A549 (cell line): ENCODE results near the gene CNTNAP2.

Experiments
- CHD2 ChIP-seq: fragments of 150-350 bp; IDR thresholded peaks from 2 replicates; pipeline ENCODE4 v1.6.1; 2014; ENCODE audit warnings: low read length; ENCODE audit not compliant: partially characterized antibody
- EP300 ChIP-seq, 2 experiments: fragments of >200 bp; sonication (Bioruptor Twin); formaldehyde crosslinking; IDR thresholded peaks; 2 replicates in 1 of 2; 3 replicates in 1 of 2; pipeline ENCODE4 v1.6.1; 2016 to 2017
- FOSL2 ChIP-seq, 2 experiments: fragments of 450-650 bp in 1 of 2; fragments of >200 bp in 1 of 2; sonication (Bioruptor Twin) in 1 of 2; formaldehyde crosslinking; IDR thresholded peaks; 2 replicates each; pipeline versions ENCODE4 v1.5.0 to v1.6.1; 2016 to 2020; ENCODE audit warnings: mild to moderate bottlenecking in 1 of 2, moderate library complexity in 1 of 2
- JUN ChIP-seq, 2 experiments: fragments of >200 bp; sonication (Bioruptor Twin); formaldehyde crosslinking; IDR thresholded peaks; 2 replicates in 1 of 2; 3 replicates in 1 of 2; pipeline ENCODE4 v1.6.1; 2016 to 2017
- KDM1A ChIP-seq: fragments of 200-600 bp; sonication (generic); IDR thresholded peaks from 2 replicates; pipeline ENCODE4 v1.6.1; 2016; ENCODE audit warnings: low read depth, mild to moderate bottlenecking
- POLR2A ChIP-seq: IDR thresholded peaks from 2 replicates; pipeline ENCODE4 v1.6.1; 2012; ENCODE audit warnings: mild to moderate bottlenecking, low read length
- RAD21 ChIP-seq, 2 experiments: fragments of >200 bp in 1 of 2; sonication (Bioruptor Twin) in 1 of 2; formaldehyde crosslinking in 1 of 2; IDR thresholded peaks in 1 of 2; conservative IDR thresholded peaks in 1 of 2; 2 replicates in 1 of 2; 3 replicates in 1 of 2; pipeline ENCODE4 v1.6.1; 2012 to 2018; ENCODE audit warnings: inconsistent platforms in 1 of 2
- TFCP2L1 ChIP-seq: fragments of 250-450 bp; sonication (Bioruptor Pico); IDR thresholded peaks from 2 replicates; pipeline ENCODE4 v1.5.0; 2021; ENCODE audit warnings: mild to moderate bottlenecking
- TF ChIP-seq, protein P1 (sequence below): fragments of >200 bp; sonication (Bioruptor Twin); formaldehyde crosslinking; IDR thresholded peaks from 3 replicates; pipeline ENCODE4 v1.5.1; 2016

DNA sequence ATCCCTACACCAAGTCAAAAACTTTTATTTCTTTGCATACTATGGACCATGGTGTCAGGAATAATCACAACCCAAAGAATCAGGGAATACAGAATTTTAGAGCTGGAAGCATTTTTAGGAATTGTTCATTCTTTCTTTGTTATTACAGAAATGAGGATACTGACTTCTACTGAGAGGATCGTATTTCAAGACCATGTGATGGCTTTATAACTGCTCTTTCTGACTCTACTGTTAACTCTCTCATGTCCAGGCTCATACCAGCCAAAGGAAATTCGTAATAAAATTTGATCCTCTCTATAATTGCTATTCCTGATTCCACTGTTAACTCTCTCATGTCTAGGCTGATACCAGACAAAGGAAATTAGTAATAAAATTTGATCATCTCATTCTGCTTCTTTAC, 1423.1 kb downstream of the CNTNAP2 start:
- TF ChIP-seq FOSL2 (IDR thresholded peaks at IDR 0.05) (no peak), FOSL2 (CRISPR knock-in tag; IDR thresholded peaks at IDR 0.05) (no peak), TFCP2L1 (CRISPR knock-in tag) (no peak), EP300 (IDR thresholded peaks at IDR 0.05) (no peak), RAD21 (conservative IDR thresholded peaks at IDR 0.05 in 1 of 2, IDR thresholded peaks at IDR 0.05 in 1 of 2) (no peak), CHD2 (no peak), JUN (IDR thresholded peaks at IDR 0.05) (no peak), POLR2A (no peak), KDM1A (no peak)
- TF ChIP-seq, protein P1, sequence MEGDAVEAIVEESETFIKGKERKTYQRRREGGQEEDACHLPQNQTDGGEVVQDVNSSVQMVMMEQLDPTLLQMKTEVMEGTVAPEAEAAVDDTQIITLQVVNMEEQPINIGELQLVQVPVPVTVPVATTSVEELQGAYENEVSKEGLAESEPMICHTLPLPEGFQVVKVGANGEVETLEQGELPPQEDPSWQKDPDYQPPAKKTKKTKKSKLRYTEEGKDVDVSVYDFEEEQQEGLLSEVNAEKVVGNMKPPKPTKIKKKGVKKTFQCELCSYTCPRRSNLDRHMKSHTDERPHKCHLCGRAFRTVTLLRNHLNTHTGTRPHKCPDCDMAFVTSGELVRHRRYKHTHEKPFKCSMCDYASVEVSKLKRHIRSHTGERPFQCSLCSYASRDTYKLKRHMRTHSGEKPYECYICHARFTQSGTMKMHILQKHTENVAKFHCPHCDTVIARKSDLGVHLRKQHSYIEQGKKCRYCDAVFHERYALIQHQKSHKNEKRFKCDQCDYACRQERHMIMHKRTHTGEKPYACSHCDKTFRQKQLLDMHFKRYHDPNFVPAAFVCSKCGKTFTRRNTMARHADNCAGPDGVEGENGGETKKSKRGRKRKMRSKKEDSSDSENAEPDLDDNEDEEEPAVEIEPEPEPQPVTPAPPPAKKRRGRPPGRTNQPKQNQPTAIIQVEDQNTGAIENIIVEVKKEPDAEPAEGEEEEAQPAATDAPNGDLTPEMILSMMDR: no peak
